K562 (cell line): ENCODE measurements around the gene CMTM4. TPM values are rescaled to one million over a fixed set of nuclear protein-coding genes. Genes with fewer than 3 reads are reported as not detected.

ENCODE experiments used
- BCL6 ChIP-seq: fragments of 250-450 bp; sonication (Bioruptor Pico); IDR thresholded peaks from 2 replicates; pipeline ENCODE4 v1.4.0; 2020
- BRD4 ChIP-seq: fragments of 200-600 bp; sonication (generic); IDR thresholded peaks from 2 replicates; pipeline ENCODE4 v1.6.1; 2017; ENCODE audit warnings: inconsistent platforms
- CBX5 ChIP-seq: IDR thresholded peaks from 2 replicates; pipeline ENCODE4 v1.6.1; 2014; ENCODE audit warnings: low read depth, borderline replicate concordance
- CHCHD3 ChIP-seq: fragments of 250-450 bp; sonication (Bioruptor Pico); IDR thresholded peaks from 2 replicates; pipeline ENCODE4 v2.1.2; 2022; ENCODE audit warnings: mild to moderate bottlenecking
- DLX4 ChIP-seq: fragments of 250-450 bp; sonication (Bioruptor Pico); IDR thresholded peaks from 2 replicates; pipeline ENCODE4 v1.6.1; 2021; ENCODE audit warnings: mild to moderate bottlenecking
- EP300 ChIP-seq: IDR thresholded peaks from 2 replicates; pipeline ENCODE4 v1.6.1; 2012; ENCODE audit warnings: low read length, improper control_type of control experiment
- FOXP1 ChIP-seq: sonication (generic); formaldehyde crosslinking; IDR thresholded peaks from 2 replicates; pipeline ENCODE4 v1.8.0; 2022; ENCODE audit warnings: mild to moderate bottlenecking, missing genetic modification reagents
- GTF2A2 ChIP-seq: IDR thresholded peaks from 2 replicates; pipeline ENCODE4 v1.6.1; 2016; ENCODE audit warnings: mild to moderate bottlenecking, missing genetic modification characterization, missing compliant biosample characterization
- PHF20 ChIP-seq: fragments of 450-650 bp; IDR thresholded peaks from 2 replicates; pipeline ENCODE4 v1.6.1; 2018; ENCODE audit not compliant: partially characterized antibody
- POLR2G ChIP-seq: fragments of 200-400 bp; formaldehyde crosslinking; IDR thresholded peaks from 2 replicates; pipeline ENCODE4 v1.6.1; 2017; ENCODE audit warnings: low read depth, mild to moderate bottlenecking, antibody characterized with exemption, low read length, moderate library complexity
- PYGO2 ChIP-seq: fragments of 450-650 bp; IDR thresholded peaks from 2 replicates; pipeline ENCODE4 v1.6.1; 2016; ENCODE audit warnings: mild to moderate bottlenecking, missing genetic modification characterization, moderate library complexity, missing compliant biosample characterization
- TAF1 ChIP-seq: IDR thresholded peaks from 2 replicates; pipeline ENCODE4 v1.6.1; 2011; ENCODE audit warnings: mild to moderate bottlenecking, low read length, moderate library complexity; ENCODE audit not compliant: insufficient read depth, control insufficient read depth, severe bottlenecking; ENCODE audit errors: extremely low read depth
- TCFL5 ChIP-seq: fragments of 250-450 bp; sonication (Bioruptor Pico); conservative IDR thresholded peaks from 2 replicates; pipeline ENCODE4 v1.6.1; 2021; ENCODE audit warnings: mild to moderate bottlenecking, moderate library complexity, matching md5 sums
- TEAD2 ChIP-seq: fragments of 450-650 bp; IDR thresholded peaks from 2 replicates; pipeline ENCODE4 v1.6.1; 2016; ENCODE audit warnings: missing genetic modification characterization, control low read depth, missing compliant biosample characterization
- U2AF1 ChIP-seq: fragments of 200-400 bp; formaldehyde crosslinking; optimal IDR thresholded peaks from 2 replicates; pipeline ENCODE3; 2017; ENCODE audit warnings: mild to moderate bottlenecking, low read depth, low read length, moderate library complexity
- ZBTB33 ChIP-seq: sonication (generic); formaldehyde crosslinking; IDR thresholded peaks from 2 replicates; pipeline ENCODE4 v1.8.1; 2023; ENCODE audit warnings: mild to moderate bottlenecking, missing genetic modification reagents
- ZFP91 ChIP-seq: sonication (generic); formaldehyde crosslinking; IDR thresholded peaks from 2 replicates; pipeline ENCODE4 v1.8.0; 2022; ENCODE audit warnings: mild to moderate bottlenecking, missing genetic modification reagents
- ZFPM2 ChIP-seq: fragments of 250-450 bp; sonication (Bioruptor Pico); IDR thresholded peaks from 2 replicates; pipeline ENCODE4 v1.5.1; 2022; ENCODE audit warnings: mild to moderate bottlenecking
- ZNF134 ChIP-seq: fragments of 250-450 bp; sonication (Bioruptor Pico); conservative IDR thresholded peaks from 2 replicates; pipeline ENCODE4 v1.4.0; 2020
- ZNF239 ChIP-seq: fragments of 250-450 bp; sonication (Bioruptor Pico); IDR thresholded peaks from 2 replicates; pipeline ENCODE4 v1.4.0; 2020; ENCODE audit warnings: mild to moderate bottlenecking
- ZNF3 ChIP-seq: fragments of 250-450 bp; sonication (Bioruptor Pico); IDR thresholded peaks from 2 replicates; pipeline ENCODE4 v1.5.0; 2021; ENCODE audit warnings: mild to moderate bottlenecking, moderate library complexity
- ZNF347 ChIP-seq: fragments of 450-650 bp; formaldehyde crosslinking; IDR thresholded peaks from 2 replicates; pipeline ENCODE4 v1.4.0; 2020; ENCODE audit warnings: low read depth, mild to moderate bottlenecking, moderate library complexity
- ZNF445 ChIP-seq: fragments of 250-450 bp; sonication (Bioruptor Pico); IDR thresholded peaks from 2 replicates; pipeline ENCODE4 v1.4.0; 2020; ENCODE audit warnings: low read depth, mild to moderate bottlenecking, moderate library complexity
- ZNF584 ChIP-seq: fragments of 200-800 bp; sonication (Bioruptor generic); IDR thresholded peaks from 2 replicates; pipeline ENCODE4 v1.6.1; 2016; ENCODE audit warnings: low read depth, mild to moderate bottlenecking, missing genetic modification characterization, missing compliant biosample characterization
- ZNF75A ChIP-seq: fragments of 450-650 bp; formaldehyde crosslinking; IDR thresholded peaks from 2 replicates; pipeline ENCODE4 v1.4.0; 2020; ENCODE audit warnings: mild to moderate bottlenecking
- ZNF76 ChIP-seq: fragments of 250-450 bp; sonication (Bioruptor Pico); IDR thresholded peaks from 2 replicates; pipeline ENCODE4 v1.4.0; 2020; ENCODE audit warnings: mild to moderate bottlenecking, moderate library complexity, borderline replicate concordance
- polyA plus RNA-seq, 8 experiments: library from polyadenylated mRNA; depleted of rRNA in 4 of 8; stranded (reverse) in 5 of 8; unstranded in 3 of 8; fragments of >200 nt; fragmentation: Nextera tagmentation in 2 of 8; fragmentation: Illumina TruSeq in 1 of 8; extraction: Ambion mirVana in 2 of 8; extraction: Trizol in 1 of 8; gene quantifications; 2 replicates each; pipeline versions ENCODE4 v1.2.1 to v1.2.3, GENCODE V29; 2011 to 2014; ENCODE audit warnings: inconsistent platforms in 1 of 8, missing spikeins in 1 of 8
- total RNA-seq, 7 experiments: library from RNA; depleted of rRNA in 6 of 7; stranded (reverse); fragments of >200 nt in 6 of 7; fragmentation: Illumina TruSeq in 2 of 7; extraction: Trizol in 2 of 7; gene quantifications; 2 replicates each; pipeline versions ENCODE4 v1.2.1 to v1.2.3, GENCODE V29; 2011 to 2021; ENCODE audit warnings: low replicate concordance in 1 of 7

Gene CMTM4
- total and polyA plus RNA-seq, 9 of the 15 experiments (the other 6 are each of a cell fraction or from before 2014, with no cell fraction given): 2.0 to 21.3 (median 12.5) TPM

GRCh38 chr16:66603537-66604375 is 92.8 kb downstream of the CMTM4 start (continued):
- TF ChIP-seq ZBTB33 (CRISPR knock-in tag): 0 out of 2 replicates have a peak, but pooled peaks have one; percentile 8
- TF ChIP-seq GTF2A2: peak; percentile 82
- TF ChIP-seq ZFPM2 (CRISPR knock-in tag): 0 out of 2 replicates have a peak, but pooled peaks have one; percentile 33
- peak; percentile 5 for TF ChIP-seq TAF1
- 0 out of 2 replicates have a peak, but pooled peaks have one; percentile 58 for TF ChIP-seq ZNF347 (CRISPR knock-in tag)
- TF ChIP-seq PYGO2 (tag): peak; percentile 65
- TF ChIP-seq ZNF76: peak; percentile 80; the same call in 1 of the 2 replicates
- TF ChIP-seq ZNF75A (CRISPR knock-in tag): no peak
- no peak for TF ChIP-seq CHCHD3 (CRISPR knock-in tag)
- no peak for TF ChIP-seq DLX4
- TF ChIP-seq U2AF1: no peak
- TF ChIP-seq TCFL5: peak; percentile 74; the same call in 1 of the 2 replicates
- no peak for TF ChIP-seq FOXP1 (CRISPR knock-in tag)
- TF ChIP-seq BRD4: no peak
- TF ChIP-seq BCL6 (CRISPR knock-in tag): peak; percentile 51; the same call in 1 of the 2 replicates
- TF ChIP-seq TEAD2 (tag): peak; percentile 21; the same call in 1 of the 2 replicates
- TF ChIP-seq CBX5: no peak
- TF ChIP-seq PHF20: peak; percentile 61
- TF ChIP-seq ZNF134: peak; percentile 62; the same call in 1 of the 2 replicates
- TF ChIP-seq ZNF3: no peak
- peak; percentile 59; the same call in 1 of the 2 replicates for TF ChIP-seq ZFP91
- TF ChIP-seq ZNF584: peak; percentile 87
- no peak for TF ChIP-seq POLR2G
- no peak for TF ChIP-seq EP300
- 0 out of 2 replicates have a peak, but pooled peaks have one; percentile 65 for TF ChIP-seq ZNF445 (CRISPR knock-in tag)
- peak; percentile 61 for TF ChIP-seq ZNF239 (CRISPR knock-in tag)
